IPS-15b (cell line): ENCODE data around the gene PRPSAP1.

Experiments
- H3K27me3 ChIP-seq: one replicate; pipeline ENCODE4 v1.6.1; 2013; ENCODE audit warnings: low read length; ENCODE audit not compliant: control insufficient read depth, insufficient read depth
- H3K36me3 ChIP-seq: one replicate; pipeline ENCODE4 v1.6.1; 2013; ENCODE audit warnings: low read length; ENCODE audit not compliant: control insufficient read depth, insufficient read depth
- H3K4me1 ChIP-seq: one replicate; pipeline ENCODE4 v1.6.1; 2013; ENCODE audit warnings: mild to moderate bottlenecking, low read length; ENCODE audit not compliant: control insufficient read depth, insufficient read depth
- H3K4me3 ChIP-seq: one replicate; pipeline ENCODE4 v1.5.1; 2013; ENCODE audit warnings: low read depth, low read length
- H3K9ac ChIP-seq: one replicate; pipeline ENCODE4 v1.6.1; 2013; ENCODE audit warnings: low read depth, mild to moderate bottlenecking, low read length
- H3K9me3 ChIP-seq: one replicate; pipeline ENCODE4 v1.6.1; 2013; ENCODE audit warnings: mild to moderate bottlenecking, low read length; ENCODE audit not compliant: control insufficient read depth, insufficient read depth

PRPSAP1 gene

GRCh38 chr17:76304226-76305134, 49.2 kb downstream of the PRPSAP1 start:
- Histone ChIP-seq H3K27me3 (no peaks in the 10 kb centered on the region), H3K36me3 (no peaks in the 10 kb centered on the region), H3K9ac (no peak overlapping the region), H3K4me3 (no peak overlapping the region), H3K4me1 (no peaks in the 10 kb centered on the region), H3K9me3 (no peaks in the 10 kb centered on the region)

GRCh38 chr17:76297436-76297835, 56.3 kb downstream of the PRPSAP1 start:
- no peak overlapping the region for H3K9ac ChIP-seq
- no peak overlapping the region for H3K4me3 ChIP-seq
- peaks cover 8% of the 10 kb centered on the region for H3K36me3 ChIP-seq
- H3K27me3 ChIP-seq = no peaks in the 10 kb centered on the region
- no peaks in the 10 kb centered on the region for H3K4me1 ChIP-seq
- no peaks in the 10 kb centered on the region for H3K9me3 ChIP-seq

DNA sequence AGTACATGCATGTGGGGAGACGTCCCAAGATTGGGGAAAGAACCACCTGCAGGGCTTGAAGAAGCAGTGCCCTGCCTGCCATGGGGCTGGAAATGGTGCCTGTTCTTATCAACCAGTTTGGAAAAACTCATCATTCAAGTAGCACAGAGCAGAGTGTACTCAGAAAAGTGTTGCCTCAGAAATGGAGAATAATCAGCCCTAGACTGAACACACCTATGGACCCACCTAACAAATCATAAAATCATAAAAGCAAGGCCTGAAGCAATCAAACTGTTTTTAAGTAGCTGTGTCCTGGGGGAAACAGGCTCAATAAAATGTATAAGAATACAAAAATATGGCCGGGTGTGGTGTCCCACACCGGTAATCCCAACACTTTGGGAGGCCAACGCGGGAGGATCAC, 56.8 kb downstream of the PRPSAP1 start:
- Histone ChIP-seq H3K9me3 (no peaks in the 10 kb centered on the region), H3K36me3 (peaks cover 8% of the 10 kb centered on the region), H3K4me1 (no peaks in the 10 kb centered on the region), H3K4me3 (no peak overlapping the region), H3K9ac (no peak overlapping the region), H3K27me3 (no peaks in the 10 kb centered on the region)

GRCh38 chr17:76296186-76296585, 57.5 kb downstream of the PRPSAP1 start:
- no peak overlapping the region for H3K9ac ChIP-seq
- no peaks in the 10 kb centered on the region for H3K27me3 ChIP-seq
- no peaks in the 10 kb centered on the region for H3K4me1 ChIP-seq
- no peak overlapping the region for H3K4me3 ChIP-seq
- H3K36me3 ChIP-seq = peaks cover 8% of the 10 kb centered on the region
- H3K9me3 ChIP-seq = no peaks in the 10 kb centered on the region

- Histone ChIP-seq H3K9me3 (no peaks in the 10 kb centered on the region), H3K27me3 (no peaks in the 10 kb centered on the region), H3K36me3 (peaks cover 8% of the 10 kb centered on the region), H3K4me3 (no peak overlapping the region), H3K9ac (no peak overlapping the region), H3K4me1 (no peaks in the 10 kb centered on the region)
These were observed 60.6 kb downstream of the PRPSAP1 start for GRCh38 chr17:76293106-76293505.

DNA sequence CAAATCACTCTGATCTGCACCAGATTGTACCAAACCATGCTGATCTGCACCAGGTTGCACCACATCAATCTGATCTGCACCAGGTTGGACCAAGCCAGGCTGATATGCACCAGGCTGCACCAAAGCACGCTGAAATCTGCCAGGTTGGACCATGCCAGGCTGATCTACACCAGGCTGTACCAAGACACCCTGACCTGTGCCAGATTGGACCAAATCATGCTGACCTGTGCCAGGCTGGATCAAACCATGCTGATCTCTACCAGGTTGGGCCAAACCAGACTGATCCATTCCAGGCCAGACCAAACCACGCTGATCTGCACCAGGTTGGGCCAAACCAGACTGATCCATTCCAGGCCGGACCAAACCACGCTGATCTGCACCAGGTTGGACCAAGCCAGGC, 61.1 kb downstream of the PRPSAP1 start:
- no peak overlapping the region for H3K9ac ChIP-seq
- H3K4me3 ChIP-seq = no peak overlapping the region
- H3K4me1 ChIP-seq = no peaks in the 10 kb centered on the region

GRCh38 chr17:76281573-76282371, 71.9 kb downstream of the PRPSAP1 start:
- Histone ChIP-seq H3K4me1 (no peaks in the 10 kb centered on the region), H3K4me3 (no peak overlapping the region), H3K27me3 (no peaks in the 10 kb centered on the region), H3K36me3 (no peaks in the 10 kb centered on the region), H3K9ac (no peak overlapping the region), H3K9me3 (no peaks in the 10 kb centered on the region)

More for the DNA sequence above, 61.1 kb downstream of the PRPSAP1 start:
- Histone ChIP-seq H3K36me3 (peaks cover 8% of the 10 kb centered on the region), H3K9me3 (no peaks in the 10 kb centered on the region), H3K27me3 (no peaks in the 10 kb centered on the region)

- Histone ChIP-seq H3K4me3 (no peak overlapping the region), H3K27me3 (no peaks in the 10 kb centered on the region), H3K9ac (no peak overlapping the region), H3K4me1 (no peaks in the 10 kb centered on the region), H3K9me3 (no peaks in the 10 kb centered on the region), H3K36me3 (no peaks in the 10 kb centered on the region)
These were observed 73.1 kb downstream of the PRPSAP1 start for GRCh38 chr17:76280650-76281049.

DNA sequence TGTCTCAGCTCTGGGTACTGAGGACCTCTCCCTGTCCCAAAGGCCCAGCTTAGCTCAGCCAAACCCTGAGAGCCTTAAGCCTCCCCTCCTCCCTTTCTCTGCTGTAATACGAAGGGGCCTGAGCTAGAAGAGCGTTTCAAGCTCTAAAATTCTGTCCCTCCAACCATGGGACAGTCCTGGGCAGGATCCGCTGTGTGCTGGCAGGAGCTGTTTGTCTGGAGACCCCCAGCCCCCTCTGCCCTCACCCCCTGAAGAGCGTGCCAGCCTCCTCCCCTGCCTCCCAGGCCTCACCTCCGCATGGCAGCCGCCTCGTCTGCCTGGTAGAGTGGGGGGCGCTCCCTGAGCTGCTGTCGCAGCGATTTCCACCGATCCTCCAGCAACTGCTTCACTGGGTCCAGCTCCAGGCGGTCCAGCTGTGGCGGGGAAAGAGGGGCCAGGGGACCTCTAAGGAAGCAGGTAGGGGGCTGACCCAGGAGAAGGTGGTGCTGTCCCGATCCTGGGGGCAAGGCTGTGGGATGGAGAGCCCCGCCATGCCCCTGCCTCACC, 73.9 kb downstream of the PRPSAP1 start:
- H3K27me3 ChIP-seq = no peaks in the 10 kb centered on the region
- H3K4me1 ChIP-seq = no peaks in the 10 kb centered on the region
- H3K9me3 ChIP-seq = no peaks in the 10 kb centered on the region
- no peaks in the 10 kb centered on the region for H3K36me3 ChIP-seq
- no peak overlapping the region for H3K9ac ChIP-seq
- H3K4me3 ChIP-seq = no peak overlapping the region

DNA sequence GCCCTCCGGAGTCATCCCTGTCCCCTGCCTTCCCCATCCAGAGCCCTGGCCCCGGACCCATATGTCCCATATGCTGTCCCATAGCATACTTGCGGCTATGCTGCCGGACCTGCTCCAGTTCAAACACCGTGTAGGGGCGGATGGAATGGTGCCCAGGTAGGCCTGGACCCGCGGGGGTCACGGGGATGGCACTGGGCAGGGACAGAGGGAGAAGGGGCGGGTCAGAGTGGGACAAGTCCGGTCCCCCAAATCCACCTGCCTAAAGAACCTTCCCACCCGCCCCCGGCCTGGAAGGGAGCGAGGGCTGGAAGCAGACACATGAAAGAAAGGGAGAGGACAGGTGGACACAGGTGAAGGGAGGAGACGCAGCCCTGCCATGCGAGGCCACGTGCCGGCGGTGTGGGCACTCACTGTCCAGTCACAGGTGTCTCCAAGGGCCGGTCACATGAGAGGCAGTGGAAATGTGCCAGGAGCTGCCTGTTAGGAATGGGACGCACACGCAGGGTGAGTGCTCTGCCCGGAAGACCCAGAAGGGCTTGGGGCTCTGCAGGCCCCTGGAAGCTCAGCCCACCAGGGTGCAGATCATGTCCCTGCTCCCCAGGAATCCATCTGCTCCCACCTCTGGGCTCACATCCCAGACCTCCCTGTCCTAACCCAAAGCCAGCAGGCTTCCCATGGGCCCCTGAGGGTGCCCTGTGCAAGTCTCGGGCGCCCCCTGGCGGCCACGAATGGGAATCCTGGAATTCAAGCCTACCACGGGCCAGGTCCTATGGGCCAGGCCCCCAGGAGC, 74.6 kb downstream of the PRPSAP1 start:
- Histone ChIP-seq H3K27me3 (no peaks in the 10 kb centered on the region), H3K9ac (no peak overlapping the region), H3K4me3 (no peak overlapping the region), H3K9me3 (no peaks in the 10 kb centered on the region), H3K36me3 (no peaks in the 10 kb centered on the region), H3K4me1 (no peaks in the 10 kb centered on the region)

- Histone ChIP-seq H3K9ac (no peak overlapping the region), H3K4me3 (no peak overlapping the region), H3K36me3 (no peaks in the 10 kb centered on the region), H3K4me1 (no peaks in the 10 kb centered on the region), H3K9me3 (no peaks in the 10 kb centered on the region), H3K27me3 (no peaks in the 10 kb centered on the region)
These were observed 75.3 kb downstream of the PRPSAP1 start for GRCh38 chr17:76278268-76278908.
